ENCODE data around the gene SAA1.

SAA1 gene

GRCh38 chr11:18304745-18305144, 38.7 kb downstream of the SAA1 start:
- Histone ChIP-seq H3F3A (ENCODE audit: insufficient read depth, low read length) (no peaks in the 10 kb centered on the region), H3K9ac (ENCODE audit: low read length) (no peak overlapping the region), H3K79me2 (ENCODE audit: insufficient read depth, low read length) (no peaks in the 10 kb centered on the region), H3K27ac (ENCODE audit: low read depth, low read length, poor library complexity, severe bottlenecking) (no peak overlapping the region), H3K4me1 (ENCODE audit: insufficient read depth, low read length, severe bottlenecking) (no peaks in the 10 kb centered on the region), H3K36me3 (ENCODE audit: insufficient read depth, low read length) (peaks cover 92% of the 10 kb centered on the region), H3K4me2 (ENCODE audit: low read length) (no peak overlapping the region), H3K27me3 (ENCODE audit: insufficient read depth, low read length) (no peaks in the 10 kb centered on the region), H3K9me3 (ENCODE audit: low read length) (no peaks in the 10 kb centered on the region), H4K20me1 (ENCODE audit: insufficient read depth, low read length) (no peaks in the 10 kb centered on the region), H2AFZ (ENCODE audit: low read length) (no peak overlapping the region), H3K4me3 (ENCODE audit: low read depth, low read length, poor library complexity, severe bottlenecking) (no peak overlapping the region), H3K9me2 (ENCODE audit: low read depth, low read length) (no peaks in the 10 kb centered on the region)
- TF ChIP-seq EZH2 (IDR thresholded peaks at IDR 0.05; ENCODE audit: borderline replicate concordance, low read length) (no peak), CTCF (IDR thresholded peaks at IDR 0.05; ENCODE audit: low read length) (no peak)

DNA sequence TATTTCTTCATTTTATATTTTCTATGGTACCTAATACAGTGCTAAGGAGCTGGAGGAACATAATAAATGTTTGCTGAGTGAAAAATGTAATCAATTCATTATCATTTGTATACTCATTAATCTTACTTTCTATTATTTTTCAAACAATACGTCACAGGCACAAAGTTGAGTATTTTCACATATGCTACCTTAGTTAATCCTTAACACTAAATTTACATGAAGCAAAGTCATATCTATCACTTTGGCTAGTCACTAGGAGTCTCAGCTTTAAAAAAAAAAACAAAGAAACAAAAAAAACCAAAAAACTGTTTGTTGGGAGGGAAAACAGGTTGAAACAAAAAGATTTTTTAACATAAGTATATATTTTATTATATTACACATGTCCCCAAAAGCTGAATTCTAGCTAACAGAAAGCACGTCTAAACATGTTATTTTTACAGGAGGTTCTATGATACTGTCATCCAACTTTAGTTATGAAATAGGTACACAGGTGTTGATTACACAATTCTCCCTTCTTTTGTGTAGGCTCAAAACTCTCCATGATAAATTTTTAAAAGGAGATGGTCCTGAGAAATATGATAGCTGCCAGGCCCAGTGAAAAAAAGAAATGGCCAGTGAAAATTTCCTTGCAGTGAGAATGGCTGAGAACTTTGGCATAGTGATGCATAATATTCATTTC, 41.5 kb downstream of the SAA1 start:
- Histone ChIP-seq H3K4me2 (ENCODE audit: low read length) (no peak overlapping the region), H2AFZ (ENCODE audit: low read length) (no peak overlapping the region), H3K9me2 (ENCODE audit: low read depth, low read length) (no peaks in the 10 kb centered on the region), H3K9ac (ENCODE audit: low read length) (no peak overlapping the region), H3K36me3 (ENCODE audit: insufficient read depth, low read length) (peaks cover 79% of the 10 kb centered on the region), H3K9me3 (ENCODE audit: low read length) (no peaks in the 10 kb centered on the region), H3K27ac (ENCODE audit: low read depth, low read length, poor library complexity, severe bottlenecking) (no peak overlapping the region), H3K4me3 (ENCODE audit: low read depth, low read length, poor library complexity, severe bottlenecking) (no peak overlapping the region), H3F3A (ENCODE audit: insufficient read depth, low read length) (no peaks in the 10 kb centered on the region), H3K79me2 (ENCODE audit: insufficient read depth, low read length) (no peaks in the 10 kb centered on the region), H3K27me3 (ENCODE audit: insufficient read depth, low read length) (no peaks in the 10 kb centered on the region), H4K20me1 (ENCODE audit: insufficient read depth, low read length) (no peaks in the 10 kb centered on the region), H3K4me1 (ENCODE audit: insufficient read depth, low read length, severe bottlenecking) (no peaks in the 10 kb centered on the region)
- TF ChIP-seq CTCF (IDR thresholded peaks at IDR 0.05; ENCODE audit: low read length) (no peak), EZH2 (IDR thresholded peaks at IDR 0.05; ENCODE audit: borderline replicate concordance, low read length) (no peak)

DNA sequence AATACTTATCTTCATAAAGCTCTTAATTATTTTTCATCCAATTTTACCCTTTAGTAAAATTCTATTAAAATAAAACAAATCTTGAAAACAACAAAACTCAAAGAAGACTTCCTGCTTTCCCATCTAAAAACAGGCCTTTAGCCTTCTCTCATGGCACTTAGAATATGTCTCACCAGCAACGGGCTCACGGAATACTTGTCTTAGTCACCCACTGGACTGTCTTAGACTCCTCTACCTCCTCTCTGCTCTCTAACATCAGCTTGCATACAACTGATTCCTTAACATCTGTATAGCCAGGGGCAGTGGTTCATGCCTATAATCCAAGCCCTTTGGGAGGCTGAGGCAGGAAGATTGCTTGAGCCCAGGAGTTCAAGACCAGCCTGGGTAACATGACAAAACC, 42.2 kb downstream of the SAA1 start:
- H3K27me3 ChIP-seq (ENCODE audit: insufficient read depth, low read length), result no peaks in the 10 kb centered on the region
- no peaks in the 10 kb centered on the region for H3K9me2 ChIP-seq (ENCODE audit: low read depth, low read length)
- no peak overlapping the region for H2AFZ ChIP-seq (ENCODE audit: low read length)
- H3K4me3 ChIP-seq (ENCODE audit: low read depth, low read length, poor library complexity, severe bottlenecking), result no peak overlapping the region
- no peaks in the 10 kb centered on the region for H3K4me1 ChIP-seq (ENCODE audit: insufficient read depth, low read length, severe bottlenecking)
- no peak overlapping the region for H3K27ac ChIP-seq (ENCODE audit: low read depth, low read length, poor library complexity, severe bottlenecking)
- TF ChIP-seq EZH2 (IDR thresholded peaks at IDR 0.05; ENCODE audit: borderline replicate concordance, low read length) (no peak), CTCF (IDR thresholded peaks at IDR 0.05; ENCODE audit: low read length) (no peak)
- no peaks in the 10 kb centered on the region for H4K20me1 ChIP-seq (ENCODE audit: insufficient read depth, low read length)
- no peaks in the 10 kb centered on the region for H3K79me2 ChIP-seq (ENCODE audit: insufficient read depth, low read length)
- H3K9ac ChIP-seq (ENCODE audit: low read length), result no peak overlapping the region
- H3F3A ChIP-seq (ENCODE audit: insufficient read depth, low read length), result no peaks in the 10 kb centered on the region
- H3K36me3 ChIP-seq (ENCODE audit: insufficient read depth, low read length), result peaks cover 73% of the 10 kb centered on the region
- no peak overlapping the region for H3K4me2 ChIP-seq (ENCODE audit: low read length)
- H3K9me3 ChIP-seq (ENCODE audit: low read length), result no peaks in the 10 kb centered on the region

All from OCI-LY1 (cell line).